ENCODE measurements around the gene SH3YL1.

SH3YL1 gene

GRCh38 chr2:284896-285492 is 21.2 kb upstream of the SH3YL1 start:
- Histone ChIP-seq H3K4me3 (ENCODE audit: insufficient read depth in 1 of 2, low read depth in 1 of 2, low read length in 2 of 2) (peak overlapping the region in 1 of 2 experiments; percentile 5), H3K18ac (ENCODE audit: low read depth in 1 of 2, low read length in 2 of 2) (no peak overlapping the region), H3K9me3 (ENCODE audit: control insufficient read depth, low read length) (no peaks in the 10 kb centered on the region), H3K14ac (ENCODE audit: low read length in 2 of 2) (peak overlapping the region in 1 of 2 experiments; percentile 53), H3K23ac (ENCODE audit: low read length in 2 of 2) (no peak overlapping the region), H4K8ac (ENCODE audit: low read length) (no peak overlapping the region), H3K9ac (ENCODE audit: low read length) (peak overlapping the region; percentile 51), H3K36me3 (ENCODE audit: control insufficient read depth in 1 of 2, insufficient read depth in 2 of 2, low read depth in 1 of 2, low read length in 2 of 2) (peaks cover 18 to 30% of the 10 kb centered on the region in 2 experiments), H3K27me3 (ENCODE audit: control insufficient read depth in 1 of 2, insufficient read depth in 1 of 2, low read length in 2 of 2) (peaks cover 12 to 13% of the 10 kb centered on the region in 2 experiments), H2BK120ac (ENCODE audit: low read depth, low read length) (no peak overlapping the region), H3K4me1 (ENCODE audit: control insufficient read depth, insufficient read depth, low read depth, low read length) (peaks cover 33% of the 10 kb centered on the region), H3K4ac (ENCODE audit: low read depth in 1 of 2, low read length in 2 of 2) (no peak overlapping the region), H2BK15ac (ENCODE audit: low read depth, poor library complexity, severe bottlenecking) (no peak overlapping the region), H2AK5ac (ENCODE audit: low read length, severe bottlenecking) (no peak overlapping the region), H2BK12ac (ENCODE audit: low read length in 2 of 2) (no peak overlapping the region), H3K4me2 (ENCODE audit: low read length, poor library complexity, severe bottlenecking) (no peak overlapping the region), H3K79me1 (replicated peaks; ENCODE audit: low read length, poor library complexity, severe bottlenecking) (peaks cover 13% of the 10 kb centered on the region), H4K91ac (ENCODE audit: low read length) (no peak overlapping the region), H2BK5ac (ENCODE audit: low read depth, low read length, poor library complexity, severe bottlenecking) (no peak overlapping the region), H2AFZ (ENCODE audit: low read depth, low read length) (no peak overlapping the region), H3K27ac (ENCODE audit: low read length, poor library complexity, severe bottlenecking) (peak overlapping the region; percentile 17)
- WGBS: 78% methylated on average over 13 of the region's 13 CpGs
- DNase-seq: no peak

GRCh38 chr2:283996-284794 is 20.4 kb upstream of the SH3YL1 start:
- H3K23ac ChIP-seq (ENCODE audit: low read length in 2 of 2): no peak overlapping the region
- no peak overlapping the region for H3K4ac ChIP-seq (ENCODE audit: low read depth in 1 of 2, low read length in 2 of 2)
- peaks cover 10 to 12% of the 10 kb centered on the region in 2 experiments for H3K27me3 ChIP-seq (ENCODE audit: control insufficient read depth in 1 of 2, insufficient read depth in 1 of 2, low read length in 2 of 2)
- no peak overlapping the region for H2AK5ac ChIP-seq (ENCODE audit: low read length, severe bottlenecking)
- H2BK15ac ChIP-seq (ENCODE audit: low read depth, poor library complexity, severe bottlenecking): peak overlapping the region; percentile 70
- H3K27ac ChIP-seq (ENCODE audit: low read length, poor library complexity, severe bottlenecking): no peak overlapping the region
- peak overlapping the region in 1 of 2 experiments; percentile 8 for H2BK12ac ChIP-seq (ENCODE audit: low read length in 2 of 2)
- peaks cover 26% of the 10 kb centered on the region for H3K4me1 ChIP-seq (ENCODE audit: control insufficient read depth, insufficient read depth, low read depth, low read length)
- no peak overlapping the region for H4K8ac ChIP-seq (ENCODE audit: low read length)
- WGBS: 87% methylated on average over 4 of the region's 4 CpGs
- no peak overlapping the region for H2AFZ ChIP-seq (ENCODE audit: low read depth, low read length)
- H2BK120ac ChIP-seq (ENCODE audit: low read depth, low read length): no peak overlapping the region
- no peak overlapping the region for H3K4me2 ChIP-seq (ENCODE audit: low read length, poor library complexity, severe bottlenecking)
- H3K9ac ChIP-seq (ENCODE audit: low read length): no peak overlapping the region
- no peak overlapping the region for H4K91ac ChIP-seq (ENCODE audit: low read length)
- H3K9me3 ChIP-seq (ENCODE audit: control insufficient read depth, low read length): no peaks in the 10 kb centered on the region
- H3K18ac ChIP-seq (ENCODE audit: low read depth in 1 of 2, low read length in 2 of 2): no peak overlapping the region
- no peak for DNase-seq
- H3K14ac ChIP-seq (ENCODE audit: low read length in 2 of 2): no peak overlapping the region
- H2BK5ac ChIP-seq (ENCODE audit: low read depth, low read length, poor library complexity, severe bottlenecking): no peak overlapping the region
- H3K36me3 ChIP-seq (ENCODE audit: control insufficient read depth in 1 of 2, insufficient read depth in 2 of 2, low read depth in 1 of 2, low read length in 2 of 2): peaks cover 18 to 38% of the 10 kb centered on the region in 2 experiments
- peaks cover 15% of the 10 kb centered on the region for H3K79me1 ChIP-seq (replicated peaks; ENCODE audit: low read length, poor library complexity, severe bottlenecking)
- no peak overlapping the region for H3K4me3 ChIP-seq (ENCODE audit: insufficient read depth in 1 of 2, low read depth in 1 of 2, low read length in 2 of 2)

GRCh38 chr2:282371-283263 is 18.8 kb upstream of the SH3YL1 start:
- no peak overlapping the region for H3K23ac ChIP-seq (ENCODE audit: low read length in 2 of 2)
- H3K4me3 ChIP-seq (ENCODE audit: insufficient read depth in 1 of 2, low read depth in 1 of 2, low read length in 2 of 2): no peak overlapping the region
- peaks cover 19% of the 10 kb centered on the region for H3K4me1 ChIP-seq (ENCODE audit: control insufficient read depth, insufficient read depth, low read depth, low read length)
- WGBS: 97% methylated on average over 11 of the region's 12 CpGs
- no peak overlapping the region for H4K8ac ChIP-seq (ENCODE audit: low read length)
- H2BK12ac ChIP-seq (ENCODE audit: low read length in 2 of 2): no peak overlapping the region
- no peak overlapping the region for H2BK120ac ChIP-seq (ENCODE audit: low read depth, low read length)
- H3K18ac ChIP-seq (ENCODE audit: low read depth in 1 of 2, low read length in 2 of 2): no peak overlapping the region
- H3K9me3 ChIP-seq (ENCODE audit: control insufficient read depth, low read length): no peaks in the 10 kb centered on the region
- H3K79me1 ChIP-seq (replicated peaks; ENCODE audit: low read length, poor library complexity, severe bottlenecking): peaks cover 18% of the 10 kb centered on the region
- H4K91ac ChIP-seq (ENCODE audit: low read length): no peak overlapping the region
- H2AFZ ChIP-seq (ENCODE audit: low read depth, low read length): no peak overlapping the region
- H2BK15ac ChIP-seq (ENCODE audit: low read depth, poor library complexity, severe bottlenecking): no peak overlapping the region
- no peak overlapping the region for H3K4me2 ChIP-seq (ENCODE audit: low read length, poor library complexity, severe bottlenecking)
- H2BK5ac ChIP-seq (ENCODE audit: low read depth, low read length, poor library complexity, severe bottlenecking): no peak overlapping the region
- H3K27me3 ChIP-seq (ENCODE audit: control insufficient read depth in 1 of 2, insufficient read depth in 1 of 2, low read length in 2 of 2): peaks cover 7 to 12% of the 10 kb centered on the region in 2 experiments
- peaks cover 21 to 53% of the 10 kb centered on the region in 2 experiments for H3K36me3 ChIP-seq (ENCODE audit: control insufficient read depth in 1 of 2, insufficient read depth in 2 of 2, low read depth in 1 of 2, low read length in 2 of 2)
- no peak overlapping the region for H2AK5ac ChIP-seq (ENCODE audit: low read length, severe bottlenecking)
- H3K14ac ChIP-seq (ENCODE audit: low read length in 2 of 2): no peak overlapping the region
- H3K27ac ChIP-seq (ENCODE audit: low read length, poor library complexity, severe bottlenecking): no peak overlapping the region
- H3K4ac ChIP-seq (ENCODE audit: low read depth in 1 of 2, low read length in 2 of 2): no peak overlapping the region
- no peak overlapping the region for H3K9ac ChIP-seq (ENCODE audit: low read length)
- no peak for DNase-seq
